GM23338 (cell line): ENCODE measurements around the gene LATS2. TPM values are rescaled to one million over a fixed set of nuclear protein-coding genes. Genes with fewer than 3 reads are reported as not detected.

Experiments
- ATAC-seq: fragments of 200-7000 bp; cut with Tn5 transposase; 3 replicates; pipeline ENCODE4 v1.9.1; 2020
- DNase-seq: peaks from one replicate; pipeline ENCODE4 v3.0.0-alpha.2; 2015; ENCODE audit warnings: low spot score
- H2AFZ ChIP-seq: fragments of 200-600 bp; sonication (generic); 2 replicates; pipeline ENCODE4 v1.8.0; 2016; ENCODE audit warnings: antibody characterized with exemption, mild to moderate bottlenecking, moderate library complexity
- H3F3A ChIP-seq: fragments of 200-600 bp; sonication (generic); replicated peaks from 2 replicates; pipeline ENCODE4 v1.8.0; 2017; ENCODE audit warnings: antibody characterized with exemption, mixed run types, low read depth
- H3K27ac ChIP-seq: fragments of 200-600 bp; sonication (generic); 2 replicates; pipeline ENCODE4 v1.6.1; 2016; ENCODE audit warnings: low read depth
- H3K27me3 ChIP-seq: fragments of 200-600 bp; sonication (generic); 2 replicates; pipeline ENCODE4 v1.8.0; 2016; ENCODE audit warnings: mild to moderate bottlenecking, mixed run types, moderate library complexity; ENCODE audit not compliant: insufficient read depth
- H3K36me3 ChIP-seq: fragments of 200-600 bp; sonication (generic); 2 replicates; pipeline ENCODE4 v1.8.0; 2016; ENCODE audit warnings: mild to moderate bottlenecking; ENCODE audit not compliant: insufficient read depth
- H3K4me1 ChIP-seq: fragments of 200-600 bp; sonication (generic); 2 replicates; pipeline ENCODE4 v1.8.0; 2016; ENCODE audit warnings: mild to moderate bottlenecking, moderate library complexity; ENCODE audit not compliant: insufficient read depth
- H3K4me2 ChIP-seq: fragments of 200-600 bp; sonication (generic); 2 replicates; pipeline ENCODE4 v1.7.1; 2017; ENCODE audit warnings: mixed run types
- H3K4me3 ChIP-seq: fragments of 200-600 bp; sonication (generic); 2 replicates; pipeline ENCODE4 v1.6.1; 2016; ENCODE audit warnings: mixed run types
- H3K79me2 ChIP-seq: fragments of 200-600 bp; sonication (generic); replicated peaks from 2 replicates; pipeline ENCODE4 v1.8.0; 2017; ENCODE audit warnings: mild to moderate bottlenecking; ENCODE audit not compliant: insufficient read depth
- H3K9me2 ChIP-seq: fragments of 200-600 bp; sonication (generic); 2 replicates; pipeline ENCODE4 v1.8.0; 2017; ENCODE audit not compliant: insufficient read depth
- H4K20me1 ChIP-seq: fragments of 200-600 bp; sonication (generic); replicated peaks from 2 replicates; pipeline ENCODE4 v1.8.0; 2017; ENCODE audit warnings: mild to moderate bottlenecking; ENCODE audit not compliant: insufficient read depth
- H3K27ac Mint-ChIP-seq: 2 replicates; pipeline ENCODE4 v1.8.0; 2020; ENCODE audit warnings: inconsistent platforms, mild to moderate bottlenecking, moderate library complexity, mixed read lengths
- H3K27me3 Mint-ChIP-seq: 3 replicates; pipeline ENCODE4 v1.8.0; 2022; ENCODE audit warnings: low read depth, mild to moderate bottlenecking, moderate library complexity, mixed read lengths, inconsistent platforms; ENCODE audit not compliant: insufficient read depth, poor library complexity
- H3K36me3 Mint-ChIP-seq: 3 replicates; pipeline ENCODE4 v1.8.0; 2021; ENCODE audit warnings: low read depth, mild to moderate bottlenecking, inconsistent platforms, moderate library complexity, mixed read lengths
- H3K4me1 Mint-ChIP-seq: 3 replicates; pipeline ENCODE4 v1.8.0; 2020; ENCODE audit warnings: mild to moderate bottlenecking, inconsistent platforms, mixed read lengths
- H3K4me3 Mint-ChIP-seq: 3 replicates; pipeline ENCODE4 v1.8.0; 2021; ENCODE audit warnings: moderate library complexity, mild to moderate bottlenecking, inconsistent platforms, mixed read lengths
- H3K9me3 Mint-ChIP-seq: 3 replicates; pipeline ENCODE4 v1.8.0; 2020; ENCODE audit warnings: moderate library complexity, mild to moderate bottlenecking, inconsistent platforms, mixed read lengths
- CREB1 ChIP-seq: fragments of 250-450 bp; sonication (Bioruptor Pico); IDR thresholded peaks from 2 replicates; pipeline ENCODE4 v1.5.0; 2020; ENCODE audit warnings: low read depth, mild to moderate bottlenecking, moderate library complexity
- EZH2 ChIP-seq: fragments of 200-600 bp; sonication (generic); IDR thresholded peaks from one replicate; pipeline ENCODE4 v1.8.0; 2017; ENCODE audit warnings: antibody characterized with exemption, mild to moderate bottlenecking, low read depth; ENCODE audit not compliant: unreplicated experiment
- EZH2phosphoT487 ChIP-seq: fragments of 200-600 bp; sonication (generic); IDR thresholded peaks from one replicate; pipeline ENCODE4 v1.8.1; 2018; ENCODE audit warnings: antibody characterized with exemption; ENCODE audit not compliant: unreplicated experiment
- JUNB ChIP-seq: IDR thresholded peaks from one replicate; pipeline ENCODE4 v1.6.1; 2016; ENCODE audit warnings: antibody characterized with exemption; ENCODE audit not compliant: unreplicated experiment
- NANOG ChIP-seq: IDR thresholded peaks from 2 replicates; pipeline ENCODE4 v1.6.1; 2016; ENCODE audit warnings: antibody characterized with exemption, borderline replicate concordance
- POLR2AphosphoS5 ChIP-seq: IDR thresholded peaks from 2 replicates; pipeline ENCODE4 v1.6.1; 2016; ENCODE audit warnings: antibody characterized with exemption, low read depth
- STAT1 ChIP-seq: IDR thresholded peaks from one replicate; pipeline ENCODE4 v1.6.1; 2016; ENCODE audit warnings: antibody characterized with exemption; ENCODE audit not compliant: unreplicated experiment
- ZNF114 ChIP-seq: fragments of 250-450 bp; sonication (Bioruptor Pico); IDR thresholded peaks from 2 replicates; pipeline ENCODE4 v1.5.0; 2020; ENCODE audit warnings: mild to moderate bottlenecking, moderate library complexity
- ZNF331 ChIP-seq: fragments of 250-450 bp; sonication (Bioruptor Pico); IDR thresholded peaks from 2 replicates; pipeline ENCODE4 v1.5.0; 2020; ENCODE audit warnings: low read depth, mild to moderate bottlenecking, moderate library complexity
- polyA plus RNA-seq: library from polyadenylated mRNA; unstranded; fragments of >200 nt; fragmentation: Nextera tagmentation; extraction: Ambion mirVana; gene quantifications from 2 replicates; pipeline ENCODE4 v1.2.1, GENCODE V29; 2016
- total RNA-seq: library from RNA; depleted of rRNA; stranded (reverse); fragments of >200 nt; shearing (Covaris generic); gene quantifications from 2 replicates; pipeline ENCODE4 v1.2.3, GENCODE V29; 2014
- TF ChIP-seq, protein P1 (sequence below), 2 experiments: fragments of 200-600 bp in 1 of 2; sonication (generic) in 1 of 2; conservative IDR thresholded peaks; 2 replicates each; pipeline versions ENCODE4 v1.5.1 to v1.6.1; 2016 to 2017; ENCODE audit warnings: antibody characterized with exemption in 2 of 2, low read depth in 2 of 2, mild to moderate bottlenecking in 2 of 2, moderate library complexity in 1 of 2
- TF ChIP-seq, protein P2 (sequence below): fragments of 250-450 bp; sonication (Bioruptor Pico); IDR thresholded peaks from 2 replicates; pipeline ENCODE4 v1.5.0; 2020; ENCODE audit warnings: mild to moderate bottlenecking, moderate library complexity
- TF ChIP-seq, protein P3 (sequence below): IDR thresholded peaks from 2 replicates; pipeline ENCODE4 v1.6.1; 2016; ENCODE audit warnings: antibody characterized with exemption
- TF ChIP-seq, protein P4 (sequence below): IDR thresholded peaks from one replicate; pipeline ENCODE4 v1.6.1; 2018; ENCODE audit warnings: antibody characterized with exemption; ENCODE audit not compliant: unreplicated experiment

LATS2 gene
- total and polyA plus RNA-seq, 2 experiments from 2014 or later = 10.5 to 25.4 TPM

DNA sequence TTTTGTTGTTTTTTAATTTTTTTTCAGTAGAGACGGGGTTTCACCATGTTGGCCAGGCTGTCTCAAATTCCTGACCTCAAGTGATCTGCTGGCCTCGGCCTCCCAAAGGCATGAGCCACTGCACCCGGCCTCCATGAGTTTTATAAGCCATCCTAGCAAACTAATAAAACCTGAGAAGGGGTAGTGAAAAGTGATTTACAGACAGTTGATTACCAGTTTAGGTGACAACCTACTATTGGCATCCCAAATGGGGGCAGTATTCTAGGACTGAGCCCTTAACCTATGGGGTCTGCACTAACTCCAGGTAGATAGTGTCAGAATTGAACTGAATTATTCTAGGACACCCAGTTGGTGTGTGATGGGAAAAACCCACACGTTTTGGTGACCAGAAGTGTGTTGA, 6.5 kb upstream of the LATS2 start:
- H3K27me3 ChIP-seq = no peaks in the 10 kb centered on the region

More for the DNA sequence above, 6.5 kb upstream of the LATS2 start:
- no peak overlapping the region for H3K27ac Mint-ChIP-seq
- H3K9me2 ChIP-seq = no peaks in the 10 kb centered on the region
- H4K20me1 ChIP-seq = no peaks in the 10 kb centered on the region
- no peaks in the 10 kb centered on the region for H3K79me2 ChIP-seq
- H3K36me3 Mint-ChIP-seq = no peaks in the 10 kb centered on the region
- H3K4me3 ChIP-seq = no peak overlapping the region
- DNase-seq (no peak), ATAC-seq (no peak)
- H3K27me3 Mint-ChIP-seq = peaks cover 6% of the 10 kb centered on the region
- H3K27ac ChIP-seq = no peak overlapping the region
- no peaks in the 10 kb centered on the region for H3K36me3 ChIP-seq
- TF ChIP-seq ZNF114 (CRISPR knock-in tag) = no peak
- TF ChIP-seq, protein P1, sequence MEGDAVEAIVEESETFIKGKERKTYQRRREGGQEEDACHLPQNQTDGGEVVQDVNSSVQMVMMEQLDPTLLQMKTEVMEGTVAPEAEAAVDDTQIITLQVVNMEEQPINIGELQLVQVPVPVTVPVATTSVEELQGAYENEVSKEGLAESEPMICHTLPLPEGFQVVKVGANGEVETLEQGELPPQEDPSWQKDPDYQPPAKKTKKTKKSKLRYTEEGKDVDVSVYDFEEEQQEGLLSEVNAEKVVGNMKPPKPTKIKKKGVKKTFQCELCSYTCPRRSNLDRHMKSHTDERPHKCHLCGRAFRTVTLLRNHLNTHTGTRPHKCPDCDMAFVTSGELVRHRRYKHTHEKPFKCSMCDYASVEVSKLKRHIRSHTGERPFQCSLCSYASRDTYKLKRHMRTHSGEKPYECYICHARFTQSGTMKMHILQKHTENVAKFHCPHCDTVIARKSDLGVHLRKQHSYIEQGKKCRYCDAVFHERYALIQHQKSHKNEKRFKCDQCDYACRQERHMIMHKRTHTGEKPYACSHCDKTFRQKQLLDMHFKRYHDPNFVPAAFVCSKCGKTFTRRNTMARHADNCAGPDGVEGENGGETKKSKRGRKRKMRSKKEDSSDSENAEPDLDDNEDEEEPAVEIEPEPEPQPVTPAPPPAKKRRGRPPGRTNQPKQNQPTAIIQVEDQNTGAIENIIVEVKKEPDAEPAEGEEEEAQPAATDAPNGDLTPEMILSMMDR (conservative IDR thresholded peaks at IDR 0.05; ENCODE audit: low read depth in 2 of 2) = no peak
- no peak for TF ChIP-seq EZH2
- TF ChIP-seq JUNB = no peak
- TF ChIP-seq STAT1 = no peak
- TF ChIP-seq, protein P2, sequence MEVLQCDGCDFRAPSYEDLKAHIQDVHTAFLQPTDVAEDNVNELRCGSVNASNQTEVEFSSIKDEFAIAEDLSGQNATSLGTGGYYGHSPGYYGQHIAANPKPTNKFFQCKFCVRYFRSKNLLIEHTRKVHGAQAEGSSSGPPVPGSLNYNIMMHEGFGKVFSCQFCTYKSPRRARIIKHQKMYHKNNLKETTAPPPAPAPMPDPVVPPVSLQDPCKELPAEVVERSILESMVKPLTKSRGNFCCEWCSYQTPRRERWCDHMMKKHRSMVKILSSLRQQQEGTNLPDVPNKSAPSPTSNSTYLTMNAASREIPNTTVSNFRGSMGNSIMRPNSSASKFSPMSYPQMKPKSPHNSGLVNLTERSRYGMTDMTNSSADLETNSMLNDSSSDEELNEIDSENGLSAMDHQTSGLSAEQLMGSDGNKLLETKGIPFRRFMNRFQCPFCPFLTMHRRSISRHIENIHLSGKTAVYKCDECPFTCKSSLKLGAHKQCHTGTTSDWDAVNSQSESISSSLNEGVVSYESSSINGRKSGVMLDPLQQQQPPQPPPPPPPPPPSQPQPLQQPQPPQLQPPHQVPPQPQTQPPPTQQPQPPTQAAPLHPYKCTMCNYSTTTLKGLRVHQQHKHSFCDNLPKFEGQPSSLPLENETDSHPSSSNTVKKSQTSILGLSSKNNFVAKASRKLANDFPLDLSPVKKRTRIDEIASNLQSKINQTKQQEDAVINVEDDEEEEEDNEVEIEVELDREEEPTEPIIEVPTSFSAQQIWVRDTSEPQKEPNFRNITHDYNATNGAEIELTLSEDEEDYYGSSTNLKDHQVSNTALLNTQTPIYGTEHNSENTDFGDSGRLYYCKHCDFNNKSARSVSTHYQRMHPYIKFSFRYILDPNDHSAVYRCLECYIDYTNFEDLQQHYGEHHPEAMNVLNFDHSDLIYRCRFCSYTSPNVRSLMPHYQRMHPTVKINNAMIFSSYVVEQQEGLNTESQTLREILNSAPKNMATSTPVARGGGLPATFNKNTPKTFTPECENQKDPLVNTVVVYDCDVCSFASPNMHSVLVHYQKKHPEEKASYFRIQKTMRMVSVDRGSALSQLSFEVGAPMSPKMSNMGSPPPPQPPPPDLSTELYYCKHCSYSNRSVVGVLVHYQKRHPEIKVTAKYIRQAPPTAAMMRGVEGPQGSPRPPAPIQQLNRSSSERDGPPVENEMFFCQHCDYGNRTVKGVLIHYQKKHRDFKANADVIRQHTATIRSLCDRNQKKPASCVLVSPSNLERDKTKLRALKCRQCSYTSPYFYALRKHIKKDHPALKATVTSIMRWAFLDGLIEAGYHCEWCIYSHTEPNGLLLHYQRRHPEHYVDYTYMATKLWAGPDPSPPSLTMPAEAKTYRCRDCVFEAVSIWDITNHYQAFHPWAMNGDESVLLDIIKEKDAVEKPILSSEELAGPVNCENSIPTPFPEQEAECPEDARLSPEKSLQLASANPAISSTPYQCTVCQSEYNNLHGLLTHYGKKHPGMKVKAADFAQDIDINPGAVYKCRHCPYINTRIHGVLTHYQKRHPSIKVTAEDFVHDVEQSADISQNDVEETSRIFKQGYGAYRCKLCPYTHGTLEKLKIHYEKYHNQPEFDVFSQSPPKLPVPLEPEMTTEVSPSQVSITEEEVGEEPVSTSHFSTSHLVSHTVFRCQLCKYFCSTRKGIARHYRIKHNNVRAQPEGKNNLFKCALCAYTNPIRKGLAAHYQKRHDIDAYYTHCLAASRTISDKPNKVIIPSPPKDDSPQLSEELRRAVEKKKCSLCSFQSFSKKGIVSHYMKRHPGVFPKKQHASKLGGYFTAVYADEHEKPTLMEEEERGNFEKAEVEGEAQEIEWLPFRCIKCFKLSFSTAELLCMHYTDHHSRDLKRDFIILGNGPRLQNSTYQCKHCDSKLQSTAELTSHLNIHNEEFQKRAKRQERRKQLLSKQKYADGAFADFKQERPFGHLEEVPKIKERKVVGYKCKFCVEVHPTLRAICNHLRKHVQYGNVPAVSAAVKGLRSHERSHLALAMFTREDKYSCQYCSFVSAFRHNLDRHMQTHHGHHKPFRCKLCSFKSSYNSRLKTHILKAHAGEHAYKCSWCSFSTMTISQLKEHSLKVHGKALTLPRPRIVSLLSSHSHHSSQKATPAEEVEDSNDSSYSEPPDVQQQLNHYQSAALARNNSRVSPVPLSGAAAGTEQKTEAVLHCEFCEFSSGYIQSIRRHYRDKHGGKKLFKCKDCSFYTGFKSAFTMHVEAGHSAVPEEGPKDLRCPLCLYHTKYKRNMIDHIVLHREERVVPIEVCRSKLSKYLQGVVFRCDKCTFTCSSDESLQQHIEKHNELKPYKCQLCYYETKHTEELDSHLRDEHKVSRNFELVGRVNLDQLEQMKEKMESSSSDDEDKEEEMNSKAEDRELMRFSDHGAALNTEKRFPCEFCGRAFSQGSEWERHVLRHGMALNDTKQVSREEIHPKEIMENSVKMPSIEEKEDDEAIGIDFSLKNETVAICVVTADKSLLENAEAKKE = no peak
- TF ChIP-seq, protein P3, sequence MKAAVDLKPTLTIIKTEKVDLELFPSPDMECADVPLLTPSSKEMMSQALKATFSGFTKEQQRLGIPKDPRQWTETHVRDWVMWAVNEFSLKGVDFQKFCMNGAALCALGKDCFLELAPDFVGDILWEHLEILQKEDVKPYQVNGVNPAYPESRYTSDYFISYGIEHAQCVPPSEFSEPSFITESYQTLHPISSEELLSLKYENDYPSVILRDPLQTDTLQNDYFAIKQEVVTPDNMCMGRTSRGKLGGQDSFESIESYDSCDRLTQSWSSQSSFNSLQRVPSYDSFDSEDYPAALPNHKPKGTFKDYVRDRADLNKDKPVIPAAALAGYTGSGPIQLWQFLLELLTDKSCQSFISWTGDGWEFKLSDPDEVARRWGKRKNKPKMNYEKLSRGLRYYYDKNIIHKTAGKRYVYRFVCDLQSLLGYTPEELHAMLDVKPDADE = no peak
- TF ChIP-seq, protein P4, sequence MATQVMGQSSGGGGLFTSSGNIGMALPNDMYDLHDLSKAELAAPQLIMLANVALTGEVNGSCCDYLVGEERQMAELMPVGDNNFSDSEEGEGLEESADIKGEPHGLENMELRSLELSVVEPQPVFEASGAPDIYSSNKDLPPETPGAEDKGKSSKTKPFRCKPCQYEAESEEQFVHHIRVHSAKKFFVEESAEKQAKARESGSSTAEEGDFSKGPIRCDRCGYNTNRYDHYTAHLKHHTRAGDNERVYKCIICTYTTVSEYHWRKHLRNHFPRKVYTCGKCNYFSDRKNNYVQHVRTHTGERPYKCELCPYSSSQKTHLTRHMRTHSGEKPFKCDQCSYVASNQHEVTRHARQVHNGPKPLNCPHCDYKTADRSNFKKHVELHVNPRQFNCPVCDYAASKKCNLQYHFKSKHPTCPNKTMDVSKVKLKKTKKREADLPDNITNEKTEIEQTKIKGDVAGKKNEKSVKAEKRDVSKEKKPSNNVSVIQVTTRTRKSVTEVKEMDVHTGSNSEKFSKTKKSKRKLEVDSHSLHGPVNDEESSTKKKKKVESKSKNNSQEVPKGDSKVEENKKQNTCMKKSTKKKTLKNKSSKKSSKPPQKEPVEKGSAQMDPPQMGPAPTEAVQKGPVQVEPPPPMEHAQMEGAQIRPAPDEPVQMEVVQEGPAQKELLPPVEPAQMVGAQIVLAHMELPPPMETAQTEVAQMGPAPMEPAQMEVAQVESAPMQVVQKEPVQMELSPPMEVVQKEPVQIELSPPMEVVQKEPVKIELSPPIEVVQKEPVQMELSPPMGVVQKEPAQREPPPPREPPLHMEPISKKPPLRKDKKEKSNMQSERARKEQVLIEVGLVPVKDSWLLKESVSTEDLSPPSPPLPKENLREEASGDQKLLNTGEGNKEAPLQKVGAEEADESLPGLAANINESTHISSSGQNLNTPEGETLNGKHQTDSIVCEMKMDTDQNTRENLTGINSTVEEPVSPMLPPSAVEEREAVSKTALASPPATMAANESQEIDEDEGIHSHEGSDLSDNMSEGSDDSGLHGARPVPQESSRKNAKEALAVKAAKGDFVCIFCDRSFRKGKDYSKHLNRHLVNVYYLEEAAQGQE = no peak
- TF ChIP-seq NANOG = no peak
- no peak for TF ChIP-seq ZNF331 (CRISPR knock-in tag)
- TF ChIP-seq EZH2phosphoT487 = no peak
- no peak for TF ChIP-seq CREB1 (CRISPR knock-in tag)
- no peak for TF ChIP-seq POLR2AphosphoS5
- no peak overlapping the region for H3K4me3 Mint-ChIP-seq
- H3K4me1 ChIP-seq = no peaks in the 10 kb centered on the region
- no peaks in the 10 kb centered on the region for H3F3A ChIP-seq
- no peaks in the 10 kb centered on the region for H3K9me3 Mint-ChIP-seq
- H2AFZ ChIP-seq = no peak overlapping the region
- no peak overlapping the region for H3K4me2 ChIP-seq
- H3K4me1 Mint-ChIP-seq = peaks cover 5% of the 10 kb centered on the region; the same call in 2 of the 3 replicates
